Measurements from ENCODE around the gene KCNT1.

The KCNT1 gene

DNA sequence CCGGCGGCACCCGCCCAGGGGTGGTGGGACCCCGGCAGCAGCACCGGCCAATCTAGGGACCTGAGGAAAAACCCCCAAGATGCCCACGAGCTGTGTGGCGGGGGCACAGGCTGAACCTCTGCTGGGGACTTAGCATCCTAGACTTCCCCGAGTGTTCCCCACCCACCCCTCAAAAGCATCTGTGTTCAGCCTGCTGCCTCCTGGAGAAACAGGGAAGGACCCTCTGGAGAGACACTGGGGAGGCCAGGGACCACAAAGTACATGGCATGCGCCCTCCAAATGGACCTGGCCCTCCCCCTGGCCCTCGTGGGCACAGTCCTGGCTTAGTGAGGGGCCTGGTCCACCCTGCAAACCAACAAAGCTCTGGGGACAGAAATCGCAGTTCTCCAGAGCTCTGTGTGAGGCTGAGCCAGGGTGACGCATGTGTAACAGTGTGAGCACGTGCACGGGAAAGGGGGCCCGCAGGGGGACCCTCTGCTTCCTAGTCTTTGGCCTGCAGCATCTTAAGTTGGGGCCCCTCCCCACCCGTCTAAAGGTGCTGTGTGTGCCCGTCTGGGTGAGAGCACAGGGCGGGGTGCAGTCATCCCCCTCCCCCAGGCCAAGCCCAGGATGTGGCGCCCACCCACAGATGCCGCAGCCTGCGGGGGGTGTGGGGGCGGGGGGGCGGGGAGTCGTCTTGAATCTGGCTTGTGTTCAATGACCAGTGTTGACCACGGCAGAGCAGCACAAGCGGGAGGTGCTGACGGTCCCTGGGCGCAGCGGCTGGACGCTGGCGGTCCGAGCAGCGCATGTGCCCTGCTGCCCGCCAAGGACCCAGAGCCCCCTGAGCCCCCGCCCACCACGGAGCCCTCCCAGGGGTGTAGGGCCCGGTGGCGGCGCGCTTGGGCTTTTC, 672 bp upstream of the KCNT1 start:
- H3K36me3 ChIP-seq (ENCODE audit: control insufficient read depth, insufficient read depth, low read length, severe bottlenecking): no peaks in the 10 kb centered on the region
- DNase-seq (ENCODE audit: low read depth): no peak
- H3K27me3 ChIP-seq (replicated peaks; ENCODE audit: control insufficient read depth, insufficient read depth, low read length): peaks cover 33% of the 10 kb centered on the region
- H3K9me3 ChIP-seq (ENCODE audit: control insufficient read depth, low read length): no peaks in the 10 kb centered on the region
- no peak overlapping the region for H3K9ac ChIP-seq (ENCODE audit: low read length)
- H3K4me3 ChIP-seq (ENCODE audit: low read length): no peak overlapping the region
- H3K4me1 ChIP-seq (ENCODE audit: control insufficient read depth, insufficient read depth, low read length): no peaks in the 10 kb centered on the region

DNA sequence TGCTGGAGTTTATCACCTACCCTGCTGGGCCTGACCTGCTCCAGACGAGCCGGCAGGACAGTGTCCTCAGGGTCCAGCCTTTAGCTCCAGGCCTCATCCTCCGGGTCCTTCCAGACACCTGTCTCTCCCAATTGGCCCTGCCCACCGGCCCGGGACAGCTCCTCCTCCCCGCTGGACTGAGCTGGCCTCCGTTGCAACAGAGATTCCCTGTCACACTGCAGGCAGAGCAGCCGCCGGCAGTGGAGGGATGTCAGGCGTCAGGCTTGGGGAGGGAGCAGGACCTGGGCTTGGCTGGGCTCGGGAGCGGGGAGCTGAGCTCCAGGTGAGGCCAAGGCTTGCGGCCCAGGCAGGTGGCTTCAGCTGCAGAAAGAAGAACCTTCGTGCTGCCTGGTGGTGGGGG, 1.7 kb downstream of the KCNT1 start:
- Histone ChIP-seq H3K4me3 (ENCODE audit: low read length) (no peak overlapping the region), H3K27me3 (replicated peaks; ENCODE audit: control insufficient read depth, insufficient read depth, low read length) (peaks cover 48% of the 10 kb centered on the region), H3K9me3 (ENCODE audit: control insufficient read depth, low read length) (no peaks in the 10 kb centered on the region), H3K36me3 (ENCODE audit: control insufficient read depth, insufficient read depth, low read length, severe bottlenecking) (no peaks in the 10 kb centered on the region), H3K9ac (ENCODE audit: low read length) (no peak overlapping the region), H3K4me1 (ENCODE audit: control insufficient read depth, insufficient read depth, low read length) (no peaks in the 10 kb centered on the region)
- DNase-seq (ENCODE audit: low read depth): no peak

GRCh38 chr9:135704483-135704882, 2.5 kb downstream of the KCNT1 start:
- no peak for DNase-seq (ENCODE audit: low read depth)
- Histone ChIP-seq H3K9ac (ENCODE audit: low read length) (no peak overlapping the region), H3K4me3 (ENCODE audit: low read length) (no peak overlapping the region), H3K9me3 (ENCODE audit: control insufficient read depth, low read length) (no peaks in the 10 kb centered on the region), H3K36me3 (ENCODE audit: control insufficient read depth, insufficient read depth, low read length, severe bottlenecking) (no peaks in the 10 kb centered on the region), H3K4me1 (ENCODE audit: control insufficient read depth, insufficient read depth, low read length) (no peaks in the 10 kb centered on the region), H3K27me3 (replicated peaks; ENCODE audit: control insufficient read depth, insufficient read depth, low read length) (peaks cover 48% of the 10 kb centered on the region)

- Histone ChIP-seq H3K9ac (ENCODE audit: low read length) (no peak overlapping the region), H3K4me3 (ENCODE audit: low read length) (no peak overlapping the region), H3K4me1 (ENCODE audit: control insufficient read depth, insufficient read depth, low read length) (no peaks in the 10 kb centered on the region), H3K9me3 (ENCODE audit: control insufficient read depth, low read length) (no peaks in the 10 kb centered on the region), H3K27me3 (replicated peaks; ENCODE audit: control insufficient read depth, insufficient read depth, low read length) (peaks cover 49% of the 10 kb centered on the region), H3K36me3 (ENCODE audit: control insufficient read depth, insufficient read depth, low read length, severe bottlenecking) (no peaks in the 10 kb centered on the region)
- no peak for DNase-seq (ENCODE audit: low read depth)
Measured at GRCh38 chr9:135705376-135705775, 3.4 kb downstream of the KCNT1 start.

DNA sequence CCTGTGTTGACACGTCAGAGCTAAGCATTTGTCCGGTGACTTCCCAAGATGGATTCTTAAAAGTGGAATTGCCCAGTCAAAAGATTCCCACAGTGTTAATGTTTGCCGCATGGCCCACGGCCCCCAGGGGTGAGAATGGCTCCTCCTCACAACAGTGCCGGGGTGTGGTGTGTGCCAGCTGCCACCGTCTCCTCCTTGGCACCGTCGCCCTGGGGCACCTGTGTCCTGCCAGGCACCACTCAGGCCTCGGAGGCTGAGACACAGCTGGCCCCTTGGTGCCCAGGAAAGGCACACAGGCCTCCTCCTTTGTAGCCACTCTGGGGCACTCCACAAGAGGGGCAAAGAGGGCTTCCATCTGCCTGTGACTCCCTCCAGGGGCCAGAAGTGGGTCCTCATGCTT, 4.3 kb downstream of the KCNT1 start:
- no peaks in the 10 kb centered on the region for H3K9me3 ChIP-seq (ENCODE audit: control insufficient read depth, low read length)
- H3K27me3 ChIP-seq (replicated peaks; ENCODE audit: control insufficient read depth, insufficient read depth, low read length): peaks cover 52% of the 10 kb centered on the region
- H3K4me3 ChIP-seq (ENCODE audit: low read length): no peak overlapping the region
- H3K9ac ChIP-seq (ENCODE audit: low read length): no peak overlapping the region
- no peaks in the 10 kb centered on the region for H3K4me1 ChIP-seq (ENCODE audit: control insufficient read depth, insufficient read depth, low read length)
- no peak for DNase-seq (ENCODE audit: low read depth)
- H3K36me3 ChIP-seq (ENCODE audit: control insufficient read depth, insufficient read depth, low read length, severe bottlenecking): no peaks in the 10 kb centered on the region

DNA sequence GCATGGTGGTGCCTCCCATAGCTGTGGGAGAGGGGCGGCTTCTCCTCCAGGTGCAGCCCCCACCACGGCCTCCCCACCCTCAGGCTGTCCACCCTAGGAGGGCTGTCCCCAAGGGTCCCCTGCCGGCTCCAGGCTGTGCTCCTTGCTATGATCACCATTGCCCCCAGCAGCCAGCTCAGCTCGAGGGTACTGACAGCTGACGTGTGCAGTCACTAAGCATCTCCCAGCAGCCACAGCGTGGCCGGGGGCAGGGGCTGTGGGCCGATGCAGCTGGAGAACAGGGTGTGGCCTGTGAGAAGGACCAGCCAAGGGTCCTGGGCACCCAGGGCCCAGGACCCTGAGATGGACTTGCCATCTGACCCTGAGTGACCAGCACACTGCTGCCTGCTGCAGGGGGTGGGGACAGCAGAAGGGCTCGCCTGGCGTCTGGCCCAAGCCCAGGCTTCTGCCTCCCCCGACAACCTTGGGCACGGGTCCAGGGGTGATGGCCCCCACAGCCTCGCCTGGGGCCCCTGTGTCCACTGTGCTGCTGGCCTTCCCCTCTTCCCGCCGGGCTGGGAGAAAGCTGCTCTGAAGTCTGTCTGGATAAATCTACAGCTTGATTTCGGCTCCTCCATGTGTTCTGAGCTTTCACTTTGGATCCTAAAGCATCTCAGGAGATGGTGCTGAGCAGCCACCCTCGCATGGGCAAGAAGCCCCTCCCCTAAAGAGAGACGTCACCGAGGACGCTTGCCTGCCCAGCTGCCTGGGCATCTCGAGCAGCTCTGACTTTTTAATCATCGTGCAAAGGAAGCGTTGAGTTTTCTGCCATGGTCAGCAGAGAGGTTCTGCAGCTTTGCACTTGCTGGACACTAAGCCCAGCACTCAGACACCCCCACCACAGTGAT, 5.5 kb downstream of the KCNT1 start:
- peaks cover 62% of the 10 kb centered on the region for H3K27me3 ChIP-seq (replicated peaks; ENCODE audit: control insufficient read depth, insufficient read depth, low read length)
- no peak overlapping the region for H3K4me3 ChIP-seq (ENCODE audit: low read length)
- no peaks in the 10 kb centered on the region for H3K36me3 ChIP-seq (ENCODE audit: control insufficient read depth, insufficient read depth, low read length, severe bottlenecking)
- H3K4me1 ChIP-seq (ENCODE audit: control insufficient read depth, insufficient read depth, low read length): no peaks in the 10 kb centered on the region
- no peak overlapping the region for H3K9ac ChIP-seq (ENCODE audit: low read length)
- no peak for DNase-seq (ENCODE audit: low read depth)
- no peaks in the 10 kb centered on the region for H3K9me3 ChIP-seq (ENCODE audit: control insufficient read depth, low read length)

DNA sequence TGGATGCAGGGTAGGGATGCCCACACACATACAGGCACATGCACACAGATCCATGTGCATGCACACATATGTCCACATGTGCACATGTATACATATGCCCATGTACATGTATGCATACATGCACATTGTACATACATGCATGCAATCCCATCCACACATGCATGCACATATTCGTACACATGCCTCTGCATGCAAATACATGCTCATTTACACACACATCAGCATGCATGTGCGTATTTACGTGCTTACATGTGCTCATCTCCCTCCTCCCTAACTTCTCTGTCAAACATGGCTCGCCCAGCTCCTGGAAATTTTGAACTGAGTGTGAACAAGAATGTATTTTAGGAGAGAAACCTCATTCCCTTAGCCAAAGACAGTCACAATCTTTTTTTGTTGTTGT, 6.2 kb downstream of the KCNT1 start:
- peaks cover 63% of the 10 kb centered on the region for H3K27me3 ChIP-seq (replicated peaks; ENCODE audit: control insufficient read depth, insufficient read depth, low read length)
- H3K9me3 ChIP-seq (ENCODE audit: control insufficient read depth, low read length): no peaks in the 10 kb centered on the region
- no peaks in the 10 kb centered on the region for H3K36me3 ChIP-seq (ENCODE audit: control insufficient read depth, insufficient read depth, low read length, severe bottlenecking)
- H3K4me1 ChIP-seq (ENCODE audit: control insufficient read depth, insufficient read depth, low read length): no peaks in the 10 kb centered on the region
- no peak overlapping the region for H3K4me3 ChIP-seq (ENCODE audit: low read length)
- H3K9ac ChIP-seq (ENCODE audit: low read length): no peak overlapping the region
- DNase-seq (ENCODE audit: low read depth): no peak

- Histone ChIP-seq H3K36me3 (ENCODE audit: control insufficient read depth, insufficient read depth, low read length, severe bottlenecking) (no peaks in the 10 kb centered on the region), H3K27me3 (replicated peaks; ENCODE audit: control insufficient read depth, insufficient read depth, low read length) (peaks cover 59% of the 10 kb centered on the region), H3K9ac (ENCODE audit: low read length) (no peak overlapping the region), H3K4me3 (ENCODE audit: low read length) (no peak overlapping the region), H3K4me1 (ENCODE audit: control insufficient read depth, insufficient read depth, low read length) (no peaks in the 10 kb centered on the region), H3K9me3 (ENCODE audit: control insufficient read depth, low read length) (no peaks in the 10 kb centered on the region)
- DNase-seq (ENCODE audit: low read depth): no peak
Measured at GRCh38 chr9:135711391-135711790, 9.4 kb downstream of the KCNT1 start.

DNA sequence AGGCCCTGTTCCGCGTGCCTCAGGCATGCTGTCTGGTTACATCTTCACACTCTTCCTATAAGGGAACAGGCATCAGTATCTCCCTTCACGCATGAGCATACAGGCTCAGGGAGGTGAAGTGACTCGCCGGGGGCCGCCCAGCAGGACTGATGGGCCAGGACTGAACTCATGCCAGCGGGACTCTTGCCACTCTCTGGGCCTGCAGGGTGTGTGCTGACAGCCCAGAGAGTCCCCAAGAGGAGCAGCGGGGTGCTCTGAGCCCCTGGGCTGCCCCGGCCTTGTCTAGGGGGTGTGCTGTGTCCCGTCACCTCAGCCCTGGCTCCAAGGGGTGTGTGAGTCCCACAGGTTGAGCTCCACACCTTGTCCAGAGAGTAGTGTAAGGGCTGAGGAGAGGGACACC, 9.9 kb downstream of the KCNT1 start:
- Histone ChIP-seq H3K4me1 (ENCODE audit: control insufficient read depth, insufficient read depth, low read length) (no peaks in the 10 kb centered on the region), H3K9ac (ENCODE audit: low read length) (no peak overlapping the region), H3K27me3 (replicated peaks; ENCODE audit: control insufficient read depth, insufficient read depth, low read length) (peaks cover 58% of the 10 kb centered on the region), H3K36me3 (ENCODE audit: control insufficient read depth, insufficient read depth, low read length, severe bottlenecking) (no peaks in the 10 kb centered on the region), H3K4me3 (ENCODE audit: low read length) (no peak overlapping the region), H3K9me3 (ENCODE audit: control insufficient read depth, low read length) (no peaks in the 10 kb centered on the region)
- DNase-seq (ENCODE audit: low read depth): no peak

DNA sequence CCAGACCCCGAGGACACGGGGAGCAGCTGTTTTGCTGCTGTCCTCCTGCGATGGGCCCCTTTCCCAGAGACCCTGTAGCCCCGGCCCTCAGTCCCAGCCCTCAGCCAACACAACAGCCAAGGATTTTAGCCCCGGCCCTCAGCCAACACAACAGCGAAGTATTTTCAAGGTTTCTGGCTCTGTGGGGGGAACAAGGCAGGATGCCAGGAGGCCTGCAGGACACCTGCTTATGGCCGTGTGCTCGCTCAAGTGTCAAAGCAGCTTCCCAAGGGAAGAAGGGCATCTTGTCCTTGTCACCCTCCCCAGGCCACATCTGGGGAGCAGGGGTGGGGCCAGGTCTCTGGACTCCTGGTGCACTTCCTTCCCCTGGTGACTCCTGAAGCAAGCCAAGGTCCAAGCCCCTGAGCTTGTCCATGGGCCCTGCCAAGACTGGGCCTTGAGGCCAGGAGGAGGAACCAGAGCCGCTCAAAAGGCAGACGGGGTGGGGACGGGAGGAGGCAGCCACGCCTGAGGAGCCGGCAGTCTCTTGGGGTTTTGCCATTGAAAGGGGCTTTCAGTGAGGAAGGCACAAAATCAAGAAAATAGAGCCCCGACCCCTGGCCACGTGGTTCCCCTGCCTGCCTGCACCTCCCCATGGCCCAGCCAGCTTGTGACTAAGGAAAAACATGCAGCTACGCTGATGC, 10.8 kb downstream of the KCNT1 start:
- H3K36me3 ChIP-seq (ENCODE audit: control insufficient read depth, insufficient read depth, low read length, severe bottlenecking): no peaks in the 10 kb centered on the region
- H3K27me3 ChIP-seq (replicated peaks; ENCODE audit: control insufficient read depth, insufficient read depth, low read length): peaks cover 58% of the 10 kb centered on the region
- no peak for DNase-seq (ENCODE audit: low read depth)
- H3K4me3 ChIP-seq (ENCODE audit: low read length): no peak overlapping the region
- H3K9ac ChIP-seq (ENCODE audit: low read length): no peak overlapping the region
- H3K9me3 ChIP-seq (ENCODE audit: control insufficient read depth, low read length): no peaks in the 10 kb centered on the region
- H3K4me1 ChIP-seq (ENCODE audit: control insufficient read depth, insufficient read depth, low read length): no peaks in the 10 kb centered on the region
